GM23248 (cell line): ENCODE data around the gene ZSCAN30. TPM values are rescaled to one million over a fixed set of nuclear protein-coding genes. Genes with fewer than 3 reads are reported as not detected.
"Not testable (repeated sequence)": the region's sequence is repeated elsewhere in the genome, so short reads cannot be mapped to it uniquely, and the experiment has no call there.

Experiments
- DNase-seq: peaks from one replicate; pipeline ENCODE4 v3.0.0-alpha.2; 2015
- H2AFZ ChIP-seq: fragments of 200-600 bp; sonication (generic); 2 replicates; pipeline ENCODE4 v1.6.1; 2016; ENCODE audit warnings: antibody characterized with exemption
- H3F3A ChIP-seq: fragments of 200-600 bp; sonication (generic); 2 replicates; pipeline ENCODE4 v1.6.1; 2016; ENCODE audit warnings: mild to moderate bottlenecking, antibody characterized with exemption, mixed run types; ENCODE audit not compliant: insufficient read depth
- H3K27ac ChIP-seq: fragments of 200-600 bp; sonication (generic); 2 replicates; pipeline ENCODE4 v1.5.1; 2016; ENCODE audit warnings: mild to moderate bottlenecking
- H3K27me3 ChIP-seq: fragments of 200-600 bp; sonication (generic); replicated peaks from 2 replicates; pipeline ENCODE4 v1.6.1; 2016; ENCODE audit warnings: mild to moderate bottlenecking; ENCODE audit not compliant: insufficient read depth
- H3K36me3 ChIP-seq: fragments of 200-600 bp; sonication (generic); 2 replicates; pipeline ENCODE4 v1.6.1; 2016; ENCODE audit warnings: low read depth, mild to moderate bottlenecking
- H3K4me1 ChIP-seq: fragments of 200-600 bp; sonication (generic); 2 replicates; pipeline ENCODE4 v1.6.1; 2016; ENCODE audit warnings: mild to moderate bottlenecking; ENCODE audit not compliant: insufficient read depth
- H3K4me2 ChIP-seq: fragments of 200-600 bp; sonication (generic); one replicate; pipeline ENCODE4 v1.6.1; 2016; ENCODE audit warnings: mild to moderate bottlenecking; ENCODE audit not compliant: unreplicated experiment
- H3K4me3 ChIP-seq: fragments of 200-600 bp; sonication (generic); 2 replicates; pipeline ENCODE4 v1.5.1; 2016; ENCODE audit warnings: mild to moderate bottlenecking
- H3K79me2 ChIP-seq: fragments of 200-600 bp; sonication (generic); 2 replicates; pipeline ENCODE4 v1.6.1; 2016; ENCODE audit warnings: mild to moderate bottlenecking; ENCODE audit not compliant: insufficient read depth
- H3K9ac ChIP-seq: fragments of 200-600 bp; sonication (generic); 2 replicates; pipeline ENCODE4 v1.6.1; 2016; ENCODE audit warnings: mild to moderate bottlenecking
- H3K9me2 ChIP-seq: fragments of 200-600 bp; sonication (generic); 2 replicates; pipeline ENCODE4 v1.6.1; 2016; ENCODE audit warnings: mixed run types, mild to moderate bottlenecking, moderate library complexity; ENCODE audit not compliant: insufficient read depth
- H3K9me3 ChIP-seq: fragments of 200-600 bp; sonication (generic); one replicate; pipeline ENCODE4 v1.6.1; 2017; ENCODE audit warnings: low read depth
- H4K20me1 ChIP-seq: fragments of 200-600 bp; sonication (generic); 2 replicates; pipeline ENCODE4 v1.6.0; 2016; ENCODE audit not compliant: insufficient read depth
- EZH2 ChIP-seq: fragments of 200-600 bp; sonication (generic); IDR thresholded peaks from 2 replicates; pipeline ENCODE4 v1.6.1; 2018; ENCODE audit warnings: antibody characterized with exemption, mild to moderate bottlenecking; ENCODE audit not compliant: insufficient read depth, poor library complexity, severe bottlenecking
- EZH2phosphoT487 ChIP-seq: fragments of 200-600 bp; sonication (generic); IDR thresholded peaks from 2 replicates; pipeline ENCODE4 v1.6.1; 2018; ENCODE audit warnings: antibody characterized with exemption, moderate library complexity, mild to moderate bottlenecking, low read depth; ENCODE audit not compliant: insufficient read depth
- WGBS, 2 experiments: methylation state at CpG; one replicate each; pipeline ENCODE4 v1.1.6; 2015 to 2017; ENCODE audit warnings: low lambda C conversion rate in 2 of 2, low coverage in 1 of 2; ENCODE audit errors: missing lambda C conversion rate in 2 of 2; 5-methylcytosine and 5-hydroxymethylcytosine counted together
- in situ Hi-C: fragments of 300-500 bp; cut with MboI; formaldehyde crosslinking; loops from 2 replicates; pipeline ENCODE4 v1.15.0; 2020
- polyA plus RNA-seq: library from polyadenylated mRNA; unstranded; fragments of >200 nt; fragmentation: Nextera tagmentation; extraction: Ambion mirVana; gene quantifications from 2 replicates; pipeline ENCODE4 v1.2.1, GENCODE V29; 2016
- total RNA-seq: library from RNA; depleted of rRNA; stranded (reverse); fragments of >200 nt; shearing (Covaris generic); gene quantifications from 2 replicates; pipeline ENCODE4 v1.2.3, GENCODE V29; 2014

ZSCAN30 gene
- total and polyA plus RNA-seq, 2 experiments from 2014 or later, result 13.7 to 21.3 TPM

DNA sequence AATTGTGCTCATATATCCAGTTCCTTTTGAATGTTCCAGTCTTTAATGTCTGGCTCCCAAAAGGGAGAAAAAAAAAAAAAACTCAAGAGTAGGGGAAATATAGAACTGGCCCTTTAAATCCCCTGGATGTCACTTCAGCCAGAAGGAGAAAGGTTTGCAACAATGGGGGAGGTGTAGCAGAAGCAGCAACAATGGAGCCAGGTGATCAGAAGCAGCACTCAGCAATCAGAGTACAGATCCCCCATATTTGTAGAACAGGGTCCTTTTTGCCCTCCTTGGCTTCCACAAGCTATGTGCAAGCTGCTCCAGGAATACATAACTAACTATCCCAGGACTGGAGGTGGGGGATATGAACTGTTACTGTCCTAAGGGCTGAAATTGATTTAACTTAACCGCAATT is 75.0 kb downstream of the ZSCAN30 start:
- 55 to 74% methylated on average over 1 of the region's 1 CpG for WGBS, 2 experiments
- H3K4me2 ChIP-seq, result no peak overlapping the region

GRCh38 chr18:35205746-35206458 is 84.1 kb downstream of the ZSCAN30 start:
- H3K4me1 ChIP-seq, H3K36me3 ChIP-seq, H3K9me2 ChIP-seq, H3K9me3 ChIP-seq, H3F3A ChIP-seq, H3K27me3 ChIP-seq, in situ Hi-C loops, H3K79me2 ChIP-seq, H4K20me1 ChIP-seq, DNase-seq, H2AFZ ChIP-seq, H3K4me3 ChIP-seq, H3K27ac ChIP-seq, H3K4me2 ChIP-seq, H3K9ac ChIP-seq: not testable (repeated sequence)
- 83 to 88% methylated on average over 14 to 27 of the region's 30 CpGs for WGBS, 2 experiments

More for the DNA sequence above, 75.0 kb downstream of the ZSCAN30 start:
- no peaks in the 10 kb centered on the region for H3K9me2 ChIP-seq
- DNase-seq, result no peak
- H3K36me3 ChIP-seq, result no peaks in the 10 kb centered on the region
- no peak overlapping the region for H3K27ac ChIP-seq
- H2AFZ ChIP-seq, result no peak overlapping the region
- no peaks in the 10 kb centered on the region for H3F3A ChIP-seq
- no peak overlapping the region for H3K9ac ChIP-seq
- TF ChIP-seq EZH2phosphoT487 (no peak), EZH2 (no peak)
- in situ Hi-C loops, result no loop called here
- peaks cover 8% of the 10 kb centered on the region; the same call in 1 of the 2 replicates for H3K4me1 ChIP-seq
- no peak overlapping the region for H3K4me3 ChIP-seq
- no peaks in the 10 kb centered on the region for H4K20me1 ChIP-seq
- no peaks in the 10 kb centered on the region; the same call in none of the 2 replicates for H3K27me3 ChIP-seq
- H3K79me2 ChIP-seq, result no peaks in the 10 kb centered on the region
- H3K9me3 ChIP-seq, result no peaks in the 10 kb centered on the region

DNA sequence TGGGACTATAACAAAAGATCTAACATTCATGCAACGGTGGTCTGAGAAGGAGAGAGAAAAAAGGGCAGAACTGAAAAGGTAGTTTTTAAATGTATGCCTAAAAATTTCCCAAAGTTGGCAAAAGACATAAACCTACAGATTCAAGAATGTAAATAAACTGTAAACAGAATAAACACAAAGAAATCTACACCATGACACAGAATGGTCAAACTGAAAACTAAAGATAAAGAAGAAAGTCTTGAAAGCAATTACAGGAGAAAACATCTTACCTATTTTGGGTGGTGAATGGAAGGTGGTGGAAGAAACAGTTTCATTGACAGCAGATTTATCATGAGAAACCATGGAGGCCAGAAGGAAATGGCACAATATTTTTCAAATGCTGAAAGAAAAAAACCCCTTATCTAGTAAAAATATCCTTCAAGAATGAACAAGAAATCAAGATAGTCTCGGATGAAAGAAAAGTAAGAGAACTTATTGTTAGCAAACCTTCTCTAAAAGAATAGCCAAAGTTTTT is 84.8 kb downstream of the ZSCAN30 start:
- no peak overlapping the region for H3K9ac ChIP-seq
- no peak for TF ChIP-seq EZH2phosphoT487
- no peak for TF ChIP-seq EZH2
- H3K4me2 ChIP-seq, result no peak overlapping the region
- no peak for DNase-seq
- no peak overlapping the region for H3K4me3 ChIP-seq
- no peaks in the 10 kb centered on the region for H3K9me2 ChIP-seq
- no peaks in the 10 kb centered on the region for H3F3A ChIP-seq
- H3K79me2 ChIP-seq, result no peaks in the 10 kb centered on the region
- WGBS, 2 experiments, result 66 to 68% methylated on average over 2 of the region's 2 CpGs
- H3K36me3 ChIP-seq, result no peaks in the 10 kb centered on the region
- no peak overlapping the region for H2AFZ ChIP-seq
- no peaks in the 10 kb centered on the region for H3K27me3 ChIP-seq
- in situ Hi-C loops, result no loop called here
- H4K20me1 ChIP-seq, result no peaks in the 10 kb centered on the region
- H3K4me1 ChIP-seq, result no peaks in the 10 kb centered on the region
- H3K27ac ChIP-seq, result no peak overlapping the region
- H3K9me3 ChIP-seq, result no peaks in the 10 kb centered on the region

GRCh38 chr18:35203067-35203466 is 87.0 kb downstream of the ZSCAN30 start:
- Histone ChIP-seq H3K9ac (no peak overlapping the region), H3K9me2 (no peaks in the 10 kb centered on the region), H3K27ac (no peak overlapping the region), H3F3A (no peaks in the 10 kb centered on the region), H3K4me2 (no peak overlapping the region), H3K79me2 (no peaks in the 10 kb centered on the region), H3K4me3 (no peak overlapping the region), H4K20me1 (no peaks in the 10 kb centered on the region), H2AFZ (peak overlapping the region; percentile 58; the same call in 1 of the 2 replicates), H3K27me3 (no peaks in the 10 kb centered on the region), H3K36me3 (no peaks in the 10 kb centered on the region), H3K4me1 (no peaks in the 10 kb centered on the region), H3K9me3 (no peaks in the 10 kb centered on the region)
- in situ Hi-C loops, result no loop called here
- DNase-seq, result peak; percentile 13
- TF ChIP-seq EZH2phosphoT487 (no peak), EZH2 (no peak)
- WGBS, 2 experiments, result 10 to 12% methylated on average over 3 of the region's 3 CpGs
